ENCODE results near the gene CDYL2.

Gene CDYL2

GRCh38 chr16:80599466-80599865, 204.9 kb downstream of the CDYL2 start:
- no peaks in the 10 kb centered on the region for H3K4me1 ChIP-seq (ENCODE audit: control insufficient read depth, insufficient read depth, low read length)
- no peaks in the 10 kb centered on the region for H3K9me3 ChIP-seq (ENCODE audit: control insufficient read depth, low read length)
- no peak overlapping the region for H3K4me3 ChIP-seq (ENCODE audit: insufficient read depth, low read depth, low read length)
- no peak overlapping the region for H3K27ac ChIP-seq (ENCODE audit: insufficient read depth, low read depth, low read length, poor library complexity, severe bottlenecking)
- H3K27me3 ChIP-seq (ENCODE audit: control insufficient read depth, insufficient read depth, low read length, poor library complexity, severe bottlenecking) = no peaks in the 10 kb centered on the region
- WGBS, 2 experiments = 89 to 90% methylated on average over 3 of the region's 3 CpGs
- H3K36me3 ChIP-seq (ENCODE audit: control insufficient read depth, insufficient read depth, low read length) = no peaks in the 10 kb centered on the region

GRCh38 chr16:80596507-80597207, 207.7 kb downstream of the CDYL2 start:
- H3K36me3 ChIP-seq (ENCODE audit: control insufficient read depth, insufficient read depth, low read length) = no peaks in the 10 kb centered on the region
- H3K4me3 ChIP-seq (ENCODE audit: insufficient read depth, low read depth, low read length) = no peak overlapping the region
- no peaks in the 10 kb centered on the region for H3K4me1 ChIP-seq (ENCODE audit: control insufficient read depth, insufficient read depth, low read length)
- H3K9me3 ChIP-seq (ENCODE audit: control insufficient read depth, low read length) = no peaks in the 10 kb centered on the region
- no peaks in the 10 kb centered on the region for H3K27me3 ChIP-seq (ENCODE audit: control insufficient read depth, insufficient read depth, low read length, poor library complexity, severe bottlenecking)
- no peak overlapping the region for H3K27ac ChIP-seq (ENCODE audit: insufficient read depth, low read depth, low read length, poor library complexity, severe bottlenecking)
- 87 to 88% methylated on average over 7 of the region's 7 CpGs for WGBS, 2 experiments

- Histone ChIP-seq H3K27ac (ENCODE audit: insufficient read depth, low read depth, low read length, poor library complexity, severe bottlenecking) (no peak overlapping the region), H3K4me3 (ENCODE audit: insufficient read depth, low read depth, low read length) (no peak overlapping the region), H3K4me1 (ENCODE audit: control insufficient read depth, insufficient read depth, low read length) (no peaks in the 10 kb centered on the region), H3K9me3 (ENCODE audit: control insufficient read depth, low read length) (no peaks in the 10 kb centered on the region), H3K36me3 (ENCODE audit: control insufficient read depth, insufficient read depth, low read length) (no peaks in the 10 kb centered on the region), H3K27me3 (ENCODE audit: control insufficient read depth, insufficient read depth, low read length, poor library complexity, severe bottlenecking) (no peaks in the 10 kb centered on the region)
Measured at GRCh38 chr16:80594756-80595155, 209.6 kb downstream of the CDYL2 start.

- no peaks in the 10 kb centered on the region for H3K4me1 ChIP-seq (ENCODE audit: control insufficient read depth, insufficient read depth, low read length)
- H3K27me3 ChIP-seq (ENCODE audit: control insufficient read depth, insufficient read depth, low read length, poor library complexity, severe bottlenecking) = no peaks in the 10 kb centered on the region
- H3K9me3 ChIP-seq (ENCODE audit: control insufficient read depth, low read length) = no peaks in the 10 kb centered on the region
- H3K36me3 ChIP-seq (ENCODE audit: control insufficient read depth, insufficient read depth, low read length) = no peaks in the 10 kb centered on the region
- no peak overlapping the region for H3K4me3 ChIP-seq (ENCODE audit: insufficient read depth, low read depth, low read length)
- 94 to 97% methylated on average over 2 of the region's 2 CpGs for WGBS, 2 experiments
- H3K27ac ChIP-seq (ENCODE audit: insufficient read depth, low read depth, low read length, poor library complexity, severe bottlenecking) = no peak overlapping the region
Measured at GRCh38 chr16:80592273-80592672, 212.1 kb downstream of the CDYL2 start.

GRCh38 chr16:80591071-80591915, 213.1 kb downstream of the CDYL2 start:
- Histone ChIP-seq H3K4me1 (ENCODE audit: control insufficient read depth, insufficient read depth, low read length) (no peaks in the 10 kb centered on the region), H3K4me3 (ENCODE audit: insufficient read depth, low read depth, low read length) (no peak overlapping the region), H3K36me3 (ENCODE audit: control insufficient read depth, insufficient read depth, low read length) (no peaks in the 10 kb centered on the region), H3K27me3 (ENCODE audit: control insufficient read depth, insufficient read depth, low read length, poor library complexity, severe bottlenecking) (no peaks in the 10 kb centered on the region), H3K27ac (ENCODE audit: insufficient read depth, low read depth, low read length, poor library complexity, severe bottlenecking) (no peak overlapping the region), H3K9me3 (ENCODE audit: control insufficient read depth, low read length) (no peaks in the 10 kb centered on the region)
- WGBS, 2 experiments = 86 to 92% methylated on average over 7 of the region's 7 CpGs

GRCh38 chr16:80587071-80587470, 217.3 kb downstream of the CDYL2 start:
- 89 to 97% methylated on average over 4 of the region's 4 CpGs for WGBS, 2 experiments
- Histone ChIP-seq H3K27ac (ENCODE audit: insufficient read depth, low read depth, low read length, poor library complexity, severe bottlenecking) (no peak overlapping the region), H3K27me3 (ENCODE audit: control insufficient read depth, insufficient read depth, low read length, poor library complexity, severe bottlenecking) (no peaks in the 10 kb centered on the region)

GRCh38 chr16:80586476-80586875, 217.9 kb downstream of the CDYL2 start:
- Histone ChIP-seq H3K4me1 (ENCODE audit: control insufficient read depth, insufficient read depth, low read length) (no peaks in the 10 kb centered on the region), H3K9me3 (ENCODE audit: control insufficient read depth, low read length) (no peaks in the 10 kb centered on the region), H3K27me3 (ENCODE audit: control insufficient read depth, insufficient read depth, low read length, poor library complexity, severe bottlenecking) (no peaks in the 10 kb centered on the region), H3K36me3 (ENCODE audit: control insufficient read depth, insufficient read depth, low read length) (no peaks in the 10 kb centered on the region), H3K27ac (ENCODE audit: insufficient read depth, low read depth, low read length, poor library complexity, severe bottlenecking) (no peak overlapping the region), H3K4me3 (ENCODE audit: insufficient read depth, low read depth, low read length) (no peak overlapping the region)

More at GRCh38 chr16:80587071-80587470, 217.3 kb downstream of the CDYL2 start:
- Histone ChIP-seq H3K4me1 (ENCODE audit: control insufficient read depth, insufficient read depth, low read length) (no peaks in the 10 kb centered on the region), H3K4me3 (ENCODE audit: insufficient read depth, low read depth, low read length) (no peak overlapping the region), H3K36me3 (ENCODE audit: control insufficient read depth, insufficient read depth, low read length) (no peaks in the 10 kb centered on the region), H3K9me3 (ENCODE audit: control insufficient read depth, low read length) (no peaks in the 10 kb centered on the region)

GRCh38 chr16:80585764-80586163, 218.6 kb downstream of the CDYL2 start:
- no peaks in the 10 kb centered on the region for H3K9me3 ChIP-seq (ENCODE audit: control insufficient read depth, low read length)
- WGBS, 2 experiments = 90 to 97% methylated on average over 4 of the region's 4 CpGs
- H3K36me3 ChIP-seq (ENCODE audit: control insufficient read depth, insufficient read depth, low read length) = no peaks in the 10 kb centered on the region
- H3K27ac ChIP-seq (ENCODE audit: insufficient read depth, low read depth, low read length, poor library complexity, severe bottlenecking) = no peak overlapping the region
- no peaks in the 10 kb centered on the region for H3K27me3 ChIP-seq (ENCODE audit: control insufficient read depth, insufficient read depth, low read length, poor library complexity, severe bottlenecking)
- no peaks in the 10 kb centered on the region for H3K4me1 ChIP-seq (ENCODE audit: control insufficient read depth, insufficient read depth, low read length)
- no peak overlapping the region for H3K4me3 ChIP-seq (ENCODE audit: insufficient read depth, low read depth, low read length)

GRCh38 chr16:80583466-80583865, 220.9 kb downstream of the CDYL2 start:
- H3K27ac ChIP-seq (ENCODE audit: insufficient read depth, low read depth, low read length, poor library complexity, severe bottlenecking) = no peak overlapping the region
- H3K36me3 ChIP-seq (ENCODE audit: control insufficient read depth, insufficient read depth, low read length) = no peaks in the 10 kb centered on the region
- 90 to 95% methylated on average over 3 of the region's 3 CpGs for WGBS, 2 experiments
- H3K4me1 ChIP-seq (ENCODE audit: control insufficient read depth, insufficient read depth, low read length) = no peaks in the 10 kb centered on the region
- no peaks in the 10 kb centered on the region for H3K9me3 ChIP-seq (ENCODE audit: control insufficient read depth, low read length)
- no peak overlapping the region for H3K4me3 ChIP-seq (ENCODE audit: insufficient read depth, low read depth, low read length)
- no peaks in the 10 kb centered on the region for H3K27me3 ChIP-seq (ENCODE audit: control insufficient read depth, insufficient read depth, low read length, poor library complexity, severe bottlenecking)

GRCh38 chr16:80580109-80580832, 224.1 kb downstream of the CDYL2 start:
- H3K36me3 ChIP-seq (ENCODE audit: control insufficient read depth, insufficient read depth, low read length) = no peaks in the 10 kb centered on the region
- H3K4me1 ChIP-seq (ENCODE audit: control insufficient read depth, insufficient read depth, low read length) = no peaks in the 10 kb centered on the region
- H3K4me3 ChIP-seq (ENCODE audit: insufficient read depth, low read depth, low read length) = no peak overlapping the region
- 90 to 93% methylated on average over 10 of the region's 10 CpGs for WGBS, 2 experiments
- no peaks in the 10 kb centered on the region for H3K9me3 ChIP-seq (ENCODE audit: control insufficient read depth, low read length)
- H3K27me3 ChIP-seq (ENCODE audit: control insufficient read depth, insufficient read depth, low read length, poor library complexity, severe bottlenecking) = no peaks in the 10 kb centered on the region
- H3K27ac ChIP-seq (ENCODE audit: insufficient read depth, low read depth, low read length, poor library complexity, severe bottlenecking) = no peak overlapping the region

All from ectodermal cell (in vitro differentiated cells).